ENCODE results near the gene RPS5.

Gene RPS5

DNA sequence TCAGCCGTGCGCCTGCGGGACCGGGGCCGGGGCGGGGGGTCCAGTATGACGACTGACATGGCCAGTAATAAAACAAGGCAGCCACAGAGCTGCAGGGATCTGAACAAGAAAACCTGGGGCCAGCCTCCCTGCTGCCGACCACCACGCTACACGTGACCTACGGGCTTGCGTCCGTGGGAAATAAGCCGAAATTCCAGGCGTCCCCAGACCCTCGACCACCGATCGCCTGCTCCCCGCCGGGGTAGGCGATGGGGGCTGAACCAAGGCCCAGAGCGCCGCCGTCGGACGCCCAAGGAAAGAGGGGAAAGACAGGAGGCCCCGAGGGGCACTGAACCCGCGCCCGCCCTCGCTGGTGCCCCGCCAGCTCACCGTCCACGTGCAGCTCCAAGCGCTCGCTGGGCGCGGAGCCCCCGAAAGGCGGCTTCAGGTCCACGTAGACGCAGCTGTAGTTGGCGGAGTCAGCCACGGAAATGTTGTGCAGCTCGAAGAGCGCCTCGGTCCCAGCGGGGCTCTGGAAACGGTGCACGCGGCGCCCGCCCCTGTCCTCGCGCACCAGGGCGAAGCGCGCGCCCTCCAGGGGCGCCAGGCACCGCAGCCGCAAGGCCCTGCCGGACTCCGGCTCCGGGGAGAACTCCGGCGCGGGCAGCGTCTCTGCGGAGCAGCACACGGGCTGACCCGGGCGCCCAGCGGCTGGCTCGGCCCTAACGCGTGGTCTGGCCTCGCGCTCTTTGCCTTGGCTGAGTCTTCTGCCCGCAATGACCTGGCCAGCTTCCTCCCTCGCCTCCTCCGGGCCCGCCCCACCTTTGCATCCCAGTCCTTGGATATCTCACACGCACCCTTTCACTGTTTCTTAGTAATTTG is 36.8 kb upstream of the RPS5 start:
- TF ChIP-seq, protein P1, sequence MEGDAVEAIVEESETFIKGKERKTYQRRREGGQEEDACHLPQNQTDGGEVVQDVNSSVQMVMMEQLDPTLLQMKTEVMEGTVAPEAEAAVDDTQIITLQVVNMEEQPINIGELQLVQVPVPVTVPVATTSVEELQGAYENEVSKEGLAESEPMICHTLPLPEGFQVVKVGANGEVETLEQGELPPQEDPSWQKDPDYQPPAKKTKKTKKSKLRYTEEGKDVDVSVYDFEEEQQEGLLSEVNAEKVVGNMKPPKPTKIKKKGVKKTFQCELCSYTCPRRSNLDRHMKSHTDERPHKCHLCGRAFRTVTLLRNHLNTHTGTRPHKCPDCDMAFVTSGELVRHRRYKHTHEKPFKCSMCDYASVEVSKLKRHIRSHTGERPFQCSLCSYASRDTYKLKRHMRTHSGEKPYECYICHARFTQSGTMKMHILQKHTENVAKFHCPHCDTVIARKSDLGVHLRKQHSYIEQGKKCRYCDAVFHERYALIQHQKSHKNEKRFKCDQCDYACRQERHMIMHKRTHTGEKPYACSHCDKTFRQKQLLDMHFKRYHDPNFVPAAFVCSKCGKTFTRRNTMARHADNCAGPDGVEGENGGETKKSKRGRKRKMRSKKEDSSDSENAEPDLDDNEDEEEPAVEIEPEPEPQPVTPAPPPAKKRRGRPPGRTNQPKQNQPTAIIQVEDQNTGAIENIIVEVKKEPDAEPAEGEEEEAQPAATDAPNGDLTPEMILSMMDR (IDR thresholded peaks at IDR 0.05), result no peak

GRCh38 chr19:58350871-58351557 is 36.1 kb upstream of the RPS5 start:
- TF ChIP-seq, protein P1 (IDR thresholded peaks at IDR 0.05), result no peak

DNA sequence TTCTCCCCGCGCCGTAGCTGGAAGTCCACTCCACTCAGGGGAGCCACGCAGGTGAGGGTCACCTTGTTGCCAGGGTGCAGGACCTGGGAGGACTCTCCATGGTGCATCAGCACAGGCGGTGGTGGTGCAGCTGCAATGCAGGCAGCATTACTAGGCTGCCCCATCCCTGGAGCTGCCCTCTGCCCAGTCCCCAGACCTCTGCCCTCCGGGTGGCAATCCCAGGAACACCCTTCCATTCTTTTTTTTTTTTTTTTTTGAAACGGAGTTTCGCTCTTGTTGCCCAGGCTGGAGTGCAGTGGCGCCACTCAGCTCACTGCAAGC is 35.6 kb upstream of the RPS5 start:
- TF ChIP-seq, protein P1 (IDR thresholded peaks at IDR 0.05), result no peak

- TF ChIP-seq, protein P1 (IDR thresholded peaks at IDR 0.05), result no peak
Measured at GRCh38 chr19:58351990-58352755, 34.9 kb upstream of the RPS5 start.

GRCh38 chr19:58352760-58353671 is 34.1 kb upstream of the RPS5 start, which contains the start of gene A1BG:
A1BG (minus strand) TSS chr19:58353492; CDS start chr19:58353437, 55 bp downstream.
- TF ChIP-seq, protein P1 (IDR thresholded peaks at IDR 0.05), result no peak

- TF ChIP-seq, protein P1 (IDR thresholded peaks at IDR 0.05), result no peak
Measured at GRCh38 chr19:58353717-58354477, 33.2 kb upstream of the RPS5 start.
